ENCODE measurements around the gene SNRNP200.
"Not testable (repeated sequence)": the region's sequence is repeated elsewhere in the genome, so short reads cannot be mapped to it uniquely, and the experiment has no call there.

Gene SNRNP200

DNA sequence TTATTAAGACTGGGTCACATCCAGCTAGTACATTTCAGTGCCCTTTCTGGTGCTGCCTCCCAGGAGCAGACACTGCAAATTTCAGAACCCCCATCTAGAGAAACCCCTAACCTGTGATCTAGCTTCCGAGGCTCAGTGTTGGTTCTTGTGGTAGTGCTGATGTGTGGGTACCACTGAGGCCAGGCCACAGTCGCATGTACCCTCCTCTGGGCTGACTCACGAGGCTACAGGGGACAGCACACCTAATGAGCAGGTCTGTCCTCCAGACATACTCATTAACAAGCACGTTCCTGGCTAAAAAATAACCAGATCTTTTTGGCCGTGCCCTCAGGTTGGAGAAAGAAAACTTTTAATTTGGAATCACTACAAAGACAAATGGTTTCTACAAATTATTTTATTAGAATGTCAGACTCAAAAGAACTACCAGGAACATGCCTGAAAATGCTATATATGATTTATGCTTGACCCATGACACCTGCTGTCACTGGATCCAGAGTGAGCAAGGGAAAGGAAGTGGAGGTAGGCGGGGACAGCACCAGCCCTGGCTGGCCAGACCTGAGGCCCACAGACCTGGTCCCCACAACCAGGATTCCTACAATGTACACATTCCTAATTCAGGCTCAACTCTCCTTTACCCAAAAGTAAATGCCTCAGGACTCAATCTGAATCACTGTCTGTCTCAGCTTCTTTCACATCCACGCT is 30.8 kb downstream of the SNRNP200 start:
- no peak for DNase-seq (ENCODE audit: low read depth)

DNA sequence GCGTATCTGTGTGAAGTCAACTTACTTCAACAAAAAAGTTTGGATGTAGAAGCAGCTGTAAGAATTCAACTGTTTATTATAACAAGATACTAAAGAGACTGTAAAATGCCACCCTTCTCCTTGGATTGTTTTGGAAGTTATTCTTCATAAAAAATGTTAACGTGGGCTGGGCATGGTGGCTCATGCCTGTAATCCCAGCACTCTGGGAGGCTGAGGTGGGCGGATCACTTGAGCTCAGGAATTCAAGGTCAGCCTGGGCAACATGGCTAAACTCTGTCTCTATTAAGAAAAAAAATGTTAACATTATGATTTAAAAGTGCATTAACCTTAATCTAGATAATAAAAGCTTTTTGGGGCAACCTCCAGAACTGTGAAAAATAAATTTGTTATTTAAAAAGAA is 31.6 kb downstream of the SNRNP200 start:
- no peak for DNase-seq (ENCODE audit: low read depth)

DNA sequence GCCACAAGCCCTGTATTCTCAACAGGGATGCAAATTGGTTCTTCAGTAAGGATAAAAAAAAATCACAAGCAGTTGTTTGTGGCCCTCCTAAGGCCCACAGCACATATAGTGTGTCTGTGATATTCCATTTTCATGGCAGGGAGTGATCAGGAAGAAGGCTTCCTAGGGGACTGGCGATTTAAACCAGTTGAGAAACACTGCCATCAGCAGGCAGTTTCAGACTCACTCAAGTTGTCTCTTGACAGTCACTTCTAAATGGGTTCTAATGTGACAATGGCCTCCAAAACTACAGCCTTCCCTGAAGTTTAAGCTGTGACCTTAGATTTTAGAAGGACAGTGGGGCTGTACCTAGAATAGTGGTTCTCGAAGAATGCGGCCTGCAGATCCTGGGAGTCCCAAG is 33.4 kb downstream of the SNRNP200 start:
- no peak for DNase-seq (ENCODE audit: low read depth)

DNA sequence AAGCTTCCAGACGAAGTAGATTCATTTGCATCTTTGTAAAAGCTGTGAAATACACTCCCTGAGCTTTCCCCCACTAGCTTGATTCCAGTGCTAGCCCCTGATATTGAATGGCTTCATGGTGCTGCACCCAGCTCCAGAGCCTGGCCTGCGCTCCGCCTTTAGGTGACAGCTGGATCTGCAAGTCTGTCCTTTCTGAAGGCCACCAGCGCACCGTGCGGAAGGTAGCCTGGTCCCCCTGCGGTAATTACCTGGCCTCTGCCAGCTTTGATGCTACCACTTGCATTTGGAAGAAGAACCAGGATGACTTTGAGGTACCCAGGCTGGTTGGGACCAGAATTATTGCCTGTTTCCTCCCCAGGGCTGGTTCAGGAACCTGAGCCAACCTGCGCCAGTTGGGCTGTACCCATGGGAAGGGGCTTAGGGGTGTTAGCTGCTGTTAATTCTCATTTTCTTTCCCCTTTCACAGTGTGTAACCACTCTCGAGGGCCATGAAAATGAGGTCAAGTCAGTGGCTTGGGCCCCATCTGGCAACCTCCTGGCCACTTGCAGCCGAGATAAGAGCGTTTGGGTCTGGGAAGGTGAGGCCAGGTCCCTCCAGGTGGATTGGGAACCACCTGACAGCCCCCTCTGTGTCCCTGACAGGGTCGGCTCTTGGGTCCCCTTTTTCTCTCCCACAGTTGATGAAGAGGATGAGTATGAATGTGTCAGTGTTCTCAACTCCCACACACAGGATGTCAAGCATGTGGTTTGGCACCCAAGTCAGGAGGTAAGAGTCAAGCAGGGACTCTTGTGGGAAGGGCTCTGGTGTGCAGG is 38.0 kb downstream of the SNRNP200 start:
- no peak for DNase-seq (ENCODE audit: low read depth)

DNA sequence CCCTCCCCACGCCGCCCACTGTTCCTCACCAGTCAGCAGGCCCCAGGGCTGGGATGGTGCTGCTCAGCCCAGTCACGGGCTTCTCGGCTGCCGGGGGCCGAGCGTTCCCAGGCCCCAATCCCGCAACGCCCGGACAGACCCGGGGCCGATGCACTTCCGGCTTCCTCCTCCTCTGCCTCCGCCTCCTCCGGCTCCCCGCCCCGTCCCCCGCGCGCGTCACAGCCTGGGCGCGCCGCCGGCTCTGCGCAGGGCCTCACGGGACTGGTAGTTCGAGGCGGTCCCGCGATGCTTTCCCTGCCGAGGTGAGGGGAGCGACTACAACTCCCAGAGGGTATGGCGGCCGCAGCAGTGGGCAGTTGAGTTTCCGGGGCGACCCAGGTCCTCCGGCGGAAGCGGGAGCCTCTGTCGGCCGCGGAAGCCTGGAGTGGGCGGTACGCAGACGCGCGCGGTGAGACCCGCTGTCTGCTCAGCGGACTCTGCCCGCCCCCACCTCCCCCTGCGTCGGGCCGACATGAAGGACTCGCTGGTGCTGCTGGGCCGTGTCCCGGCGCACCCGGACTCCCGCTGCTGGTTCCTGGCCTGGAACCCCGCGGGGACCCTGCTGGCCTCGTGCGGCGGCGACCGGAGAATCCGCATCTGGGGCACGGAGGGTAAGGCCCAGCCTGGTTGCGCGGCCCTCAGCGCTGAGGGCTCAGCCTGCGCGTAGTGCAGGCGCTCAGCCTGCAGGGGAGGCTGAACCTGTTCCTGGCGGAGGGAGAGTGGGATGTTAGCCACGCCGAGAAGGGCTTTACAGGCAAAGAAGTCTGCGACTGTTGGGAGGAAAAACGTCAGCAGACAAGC is 39.3 kb downstream of the SNRNP200 start, which contains the start of the genes CIAO1 and TMEM127:
Gene CIAO1 (plus strand): TSS at position 386 of the 840 bp plus-strand sequence. CDS start 126 bp downstream, at position 512.
Gene TMEM127 (minus strand): TSS at position 158 of the 840 bp plus-strand sequence. CDS start 616 bp downstream, outside the sequence.
- DNase-seq (ENCODE audit: low read depth): peak; percentile 87

DNA sequence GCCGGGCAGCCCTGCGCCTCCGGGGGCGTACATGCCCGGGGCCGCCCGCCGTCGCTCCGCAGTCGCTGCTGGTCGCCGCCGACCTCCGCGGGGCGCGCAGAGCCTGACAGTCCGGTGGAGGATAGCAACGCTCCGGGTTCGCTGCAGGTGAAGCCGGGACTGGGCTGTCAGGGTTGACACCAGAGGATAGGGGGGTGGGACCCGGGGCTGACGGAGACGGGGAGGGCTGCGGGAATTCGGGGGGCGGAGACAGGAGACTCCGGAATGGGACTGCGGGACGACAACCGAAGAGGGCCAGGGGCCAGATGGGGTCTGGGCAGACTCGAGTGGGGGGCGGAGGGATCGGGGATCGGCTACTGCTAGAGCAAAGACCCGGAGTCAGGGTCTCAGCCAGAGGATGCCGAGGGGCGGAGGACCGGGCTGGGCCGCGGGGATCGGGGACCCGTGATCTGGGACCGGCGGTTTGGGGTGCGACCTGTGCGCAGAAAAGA is 40.0 kb downstream of the SNRNP200 start:
- no peak for DNase-seq (ENCODE audit: low read depth)

DNA sequence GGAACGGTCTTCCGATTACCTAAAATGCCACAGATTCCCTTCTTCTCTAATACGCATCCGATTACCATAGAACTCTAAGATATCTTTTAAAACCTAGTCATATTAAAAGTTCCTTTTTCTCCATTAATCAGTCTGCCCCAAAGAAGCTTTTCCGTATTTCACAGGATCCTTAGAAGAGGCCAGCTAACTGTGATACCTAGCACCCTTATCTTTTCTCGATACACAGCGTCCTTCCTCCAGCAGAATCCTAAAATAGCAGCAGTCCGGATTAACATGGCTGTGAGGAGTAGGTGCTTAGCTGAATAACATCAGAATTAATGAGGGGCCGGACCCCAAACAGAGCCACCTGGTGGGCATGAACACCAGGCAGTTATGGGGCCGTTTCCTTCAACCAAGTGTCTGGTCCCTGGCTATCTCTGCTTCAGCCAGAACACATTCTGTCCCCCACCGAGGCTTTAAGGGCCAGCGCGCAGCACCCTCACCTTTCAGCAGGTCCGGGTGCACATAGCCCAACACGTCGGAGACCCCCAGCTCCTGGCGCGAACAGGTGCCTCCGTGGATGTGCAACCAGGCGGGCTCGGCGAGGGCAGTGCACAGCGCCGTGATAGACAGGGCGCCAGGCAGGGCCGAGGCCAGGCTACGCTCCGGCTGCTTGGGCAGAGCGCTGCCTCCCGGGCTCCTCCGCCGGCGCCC is 40.5 kb downstream of the SNRNP200 start:
- DNase-seq (ENCODE audit: low read depth): no peak

DNA sequence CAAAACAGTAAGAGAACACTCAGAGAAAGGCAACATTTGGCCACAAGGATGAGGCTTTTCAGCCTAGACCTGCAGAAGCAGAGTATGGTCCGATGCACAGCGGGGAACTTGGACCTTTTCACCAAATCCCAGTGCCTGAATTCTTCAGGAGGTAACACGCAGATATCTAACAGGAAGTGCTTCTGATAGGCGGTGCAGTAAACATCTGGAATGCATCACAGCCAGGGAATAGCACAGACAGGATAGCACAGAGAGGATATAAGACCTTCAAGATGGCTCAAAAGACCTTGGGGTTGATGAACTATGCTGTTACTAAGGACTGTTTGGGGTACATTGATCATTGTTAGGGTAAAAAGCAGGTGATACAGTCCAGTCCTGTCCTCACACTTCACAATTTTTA is 41.3 kb downstream of the SNRNP200 start:
- DNase-seq (ENCODE audit: low read depth): no peak

DNA sequence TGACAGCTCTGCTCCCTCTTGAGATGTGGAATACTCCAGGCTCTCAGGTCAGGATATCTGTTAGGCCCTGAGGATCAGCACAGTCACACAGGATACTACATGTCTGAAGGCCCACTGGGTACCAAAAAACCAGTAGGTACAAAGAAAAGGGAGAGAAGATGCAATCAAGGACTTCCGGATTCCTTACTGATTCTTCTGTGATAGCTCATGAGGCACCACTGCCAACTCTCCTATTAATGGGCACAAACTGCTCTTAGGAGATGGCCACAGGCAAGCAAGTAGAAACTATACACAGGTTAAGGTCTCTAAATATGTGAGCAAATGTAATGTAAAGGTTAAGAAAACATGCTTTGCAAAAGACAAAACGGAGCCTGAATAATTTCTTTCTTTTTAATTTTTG is 43.0 kb downstream of the SNRNP200 start:
- no peak for DNase-seq (ENCODE audit: low read depth)

DNA sequence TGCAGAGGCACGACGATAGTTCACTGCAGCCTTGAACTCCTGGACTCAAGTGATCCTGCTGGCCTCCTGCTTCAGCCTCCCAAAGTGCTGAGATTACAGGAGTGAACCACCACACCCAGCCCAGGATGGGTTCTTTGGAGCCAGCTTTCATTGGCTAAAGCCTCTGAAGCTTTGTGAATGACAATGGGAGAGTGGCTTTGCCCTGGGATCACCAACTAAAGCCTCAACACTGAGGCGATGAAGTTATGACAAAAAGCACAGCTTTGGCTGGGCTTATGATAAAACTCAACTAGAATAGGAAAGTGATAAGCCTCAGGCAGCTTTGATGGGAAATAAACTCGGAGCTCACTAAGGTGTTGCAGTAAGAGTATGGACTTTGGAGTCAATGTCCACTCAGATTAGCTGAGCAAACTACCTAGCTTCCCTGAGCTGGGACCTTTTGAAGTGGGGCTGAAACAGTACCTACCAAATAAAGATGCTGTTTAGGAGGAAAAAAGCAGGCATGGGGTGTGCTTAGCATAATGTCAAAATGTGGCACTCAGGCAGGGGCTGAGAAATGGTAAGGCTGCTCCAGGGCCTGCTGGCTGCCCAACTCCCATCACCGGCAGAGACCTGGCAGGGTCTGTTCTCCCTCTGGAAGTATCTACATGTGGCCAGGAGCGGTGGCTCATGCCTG is 43.9 kb downstream of the SNRNP200 start:
- DNase-seq (ENCODE audit: low read depth): no peak

DNA sequence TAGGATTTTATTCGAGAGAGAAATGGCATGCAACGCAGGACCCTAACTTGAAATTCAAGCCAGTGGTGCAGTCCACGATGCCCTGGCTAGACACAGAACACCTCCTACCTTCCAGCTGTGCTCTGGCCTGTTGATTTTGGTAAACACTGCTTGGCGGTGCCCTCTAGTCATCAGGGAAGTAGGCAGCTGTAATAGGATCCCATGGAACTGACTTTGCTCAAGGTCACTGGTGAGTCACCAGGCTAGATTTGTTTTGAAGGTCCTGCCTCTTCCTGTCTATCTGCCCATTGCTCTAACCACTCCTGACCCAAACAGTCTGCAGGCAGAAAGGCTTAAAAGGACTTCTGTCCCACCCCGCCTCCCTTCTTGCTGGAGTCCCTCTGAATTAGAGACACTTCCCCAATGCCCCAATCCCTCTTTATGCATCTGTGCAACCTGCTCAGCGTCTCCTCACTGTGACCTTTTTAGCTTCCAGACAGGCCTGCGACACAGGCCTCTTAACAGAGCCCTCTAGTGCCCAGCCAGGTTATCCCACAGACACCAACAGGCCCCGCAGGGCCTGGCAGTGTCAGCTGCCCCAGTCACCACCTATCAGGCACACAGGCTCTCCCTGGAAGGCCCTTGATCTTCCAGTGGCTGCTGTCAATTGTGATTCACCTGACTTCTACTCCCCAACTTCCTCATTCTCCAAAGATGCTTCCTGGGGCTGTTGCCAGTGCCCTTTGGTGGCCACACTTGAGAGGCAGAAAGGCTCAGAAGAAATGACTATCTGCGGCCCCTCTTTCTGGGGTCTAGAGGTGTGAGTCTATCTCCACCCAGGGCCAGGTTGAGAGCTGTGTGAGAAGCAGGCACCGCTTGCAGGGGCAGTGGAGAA is 44.7 kb downstream of the SNRNP200 start:
- DNase-seq (ENCODE audit: low read depth): peak; percentile 61

DNA sequence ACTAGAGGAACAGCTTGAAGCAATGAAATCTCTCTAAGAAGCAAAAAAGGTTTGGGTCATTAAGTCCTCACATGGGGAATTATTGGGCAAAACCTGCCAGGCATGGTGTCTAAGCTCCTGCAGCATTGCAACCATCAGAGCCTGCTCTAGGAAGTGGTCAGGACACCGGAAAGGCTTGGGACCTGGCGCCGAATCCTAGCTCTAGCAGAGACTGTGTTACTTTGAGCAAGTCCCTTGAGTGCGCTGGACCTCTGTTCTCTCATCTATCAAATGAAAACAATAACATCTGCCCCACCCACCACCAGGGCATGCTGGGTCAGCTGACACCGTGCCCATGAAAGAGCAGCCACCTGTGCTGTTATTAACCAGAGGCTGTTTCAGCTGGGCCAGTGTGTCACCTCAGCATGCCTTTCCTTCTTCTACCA is 45.8 kb downstream of the SNRNP200 start:
- no peak for DNase-seq (ENCODE audit: low read depth)

DNA sequence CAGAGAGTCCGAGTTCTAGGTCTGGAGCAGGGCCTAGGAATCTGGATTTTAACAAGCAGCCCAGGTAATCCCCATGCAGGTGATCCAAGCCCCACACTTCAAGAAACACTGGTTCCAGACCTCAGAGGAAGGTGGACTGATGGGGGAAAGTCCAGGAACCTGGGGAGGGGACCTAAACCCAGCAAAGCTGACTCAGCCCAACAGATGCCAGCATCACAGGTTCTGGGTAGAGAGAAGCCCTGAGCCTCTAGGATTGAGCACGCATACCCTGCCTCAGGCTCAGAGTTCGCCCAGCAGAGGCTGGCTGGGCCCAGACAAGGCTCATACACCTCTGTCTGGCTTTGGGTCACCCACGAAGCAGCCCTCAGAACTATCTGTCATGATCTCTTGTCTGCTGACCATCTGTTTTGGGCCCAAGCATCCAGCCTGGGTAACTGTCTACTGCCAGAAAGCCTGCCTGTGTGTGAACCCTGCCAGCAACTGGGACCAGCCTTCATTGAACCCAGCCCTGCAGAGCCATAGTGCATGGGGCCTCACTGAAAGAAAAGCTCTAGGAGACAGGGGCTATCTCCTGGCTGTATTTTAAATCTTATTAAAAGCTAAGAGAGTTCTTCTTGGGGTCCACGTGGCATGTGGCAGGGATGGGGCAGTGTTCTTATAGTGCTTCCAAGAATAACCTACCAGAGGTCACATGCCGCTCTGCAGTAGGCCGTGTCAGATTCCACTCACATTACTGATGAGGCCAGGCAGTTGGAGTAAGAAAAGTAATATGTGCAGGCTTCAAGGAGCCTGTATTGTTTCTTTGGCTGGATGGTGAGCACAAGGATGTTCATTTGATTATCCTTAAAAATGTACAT is 47.0 kb downstream of the SNRNP200 start:
- no peak for DNase-seq (ENCODE audit: low read depth)

DNA sequence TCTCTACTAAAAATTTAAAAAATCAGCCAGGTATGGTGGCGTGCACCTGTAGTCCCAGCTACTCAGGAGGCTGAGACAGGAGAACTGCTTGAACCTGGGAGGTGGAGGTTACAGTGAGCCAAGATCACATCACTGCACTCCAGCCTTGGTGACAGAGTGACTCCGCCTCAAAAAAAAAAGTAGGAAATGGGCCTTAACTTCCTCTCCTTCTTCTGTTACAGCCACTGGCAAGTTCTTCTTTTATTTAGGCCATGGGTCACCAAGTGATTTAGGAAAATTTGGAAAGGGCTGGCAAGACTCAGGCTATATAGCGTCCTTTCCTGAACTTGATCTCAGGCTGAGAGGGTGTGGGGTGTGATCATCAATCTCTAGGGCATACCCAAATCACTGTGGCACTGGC is 47.6 kb downstream of the SNRNP200 start:
- DNase-seq (ENCODE audit: low read depth): not testable (repeated sequence)

DNA sequence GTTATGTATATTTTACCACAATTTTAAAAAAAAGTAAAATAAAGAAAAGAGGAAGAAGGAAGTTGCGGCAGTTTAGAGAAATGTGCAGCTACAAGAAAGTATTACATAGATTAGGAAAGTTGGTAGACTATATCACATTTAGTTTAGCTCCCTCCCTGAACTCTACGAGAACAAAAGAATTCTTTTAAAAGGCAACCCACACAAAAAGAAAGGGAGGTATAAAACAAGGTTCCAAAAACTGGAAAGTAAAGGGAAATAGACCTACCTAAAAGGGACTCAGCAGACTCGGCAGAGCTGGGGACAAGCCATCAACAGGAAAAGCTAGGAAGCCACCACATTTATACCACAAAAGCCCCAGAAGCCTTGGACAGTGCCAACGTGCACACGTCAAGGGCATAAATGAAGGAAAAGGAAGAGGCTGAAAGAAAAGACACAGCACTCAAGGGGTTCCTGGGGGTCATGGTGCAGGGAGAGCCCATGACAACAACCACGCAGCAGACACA is 48.7 kb downstream of the SNRNP200 start:
- DNase-seq (ENCODE audit: low read depth): no peak

DNA sequence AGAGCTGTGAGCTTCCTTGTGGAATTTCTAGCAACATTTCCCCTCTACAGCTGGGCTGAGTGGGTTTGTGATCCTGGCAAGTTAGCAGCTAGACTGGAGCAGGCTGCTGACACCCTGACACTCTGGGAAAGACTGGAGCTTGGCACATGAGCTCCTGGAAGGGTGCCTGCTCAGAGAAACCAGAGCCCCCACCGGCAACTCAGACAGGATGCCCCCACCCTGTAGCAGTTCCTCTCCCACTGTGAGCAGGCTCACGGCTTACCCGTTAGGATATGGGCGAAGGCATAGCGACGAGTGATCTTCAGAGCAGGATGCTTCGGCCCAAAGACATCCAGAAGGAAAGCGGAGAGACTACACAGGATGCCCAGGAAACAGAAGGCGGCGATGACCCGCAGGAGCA is 50.8 kb downstream of the SNRNP200 start:
- DNase-seq (ENCODE audit: low read depth): no peak

DNA sequence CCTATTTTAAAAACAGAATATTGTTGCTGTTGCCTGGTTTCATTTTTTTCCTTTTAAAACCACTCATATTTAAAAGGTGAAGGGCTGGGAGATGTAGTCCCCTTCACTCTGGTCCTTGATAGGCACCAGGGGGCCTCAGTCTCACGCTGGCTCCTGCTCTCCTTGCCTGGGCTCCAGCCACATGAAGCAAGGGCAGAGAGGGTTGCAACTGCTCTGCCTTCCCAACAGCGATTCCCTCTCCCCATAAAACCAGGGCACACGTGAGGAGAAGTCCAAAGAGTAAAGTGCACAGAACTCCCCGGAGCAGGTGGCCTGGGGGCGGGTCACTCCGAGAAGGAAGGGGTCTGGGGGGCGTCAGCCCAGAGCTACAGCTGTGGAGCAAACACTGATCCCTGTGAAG is 52.3 kb downstream of the SNRNP200 start:
- DNase-seq (ENCODE audit: low read depth): no peak

DNA sequence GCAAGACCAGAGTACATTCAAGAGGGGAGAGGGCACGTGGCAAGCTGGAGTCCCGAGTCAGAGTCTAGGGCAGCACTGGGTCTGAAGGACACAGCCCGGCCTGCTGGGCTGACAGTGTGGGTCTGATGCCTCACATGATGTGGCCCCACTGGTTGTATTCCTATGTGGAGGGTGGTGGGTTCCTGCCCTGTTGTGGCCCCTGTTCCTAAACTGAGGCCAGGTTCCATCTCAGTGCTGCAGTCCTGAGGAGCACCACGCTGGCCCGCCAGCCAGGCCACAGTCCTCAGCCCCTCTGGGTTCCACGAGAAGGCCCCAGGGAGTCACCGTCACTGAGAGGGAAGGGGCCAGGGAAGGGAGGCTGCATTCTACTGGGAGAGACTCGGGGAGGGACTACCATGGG is 52.8 kb downstream of the SNRNP200 start:
- no peak for DNase-seq (ENCODE audit: low read depth)
